ENCODE results near the gene SPRED1. TPM values are rescaled to one million over a fixed set of nuclear protein-coding genes. Genes with fewer than 3 reads are reported as not detected.

SPRED1 gene
- total and polyA plus RNA-seq, 2 experiments from 2014 or later: 11.4 to 44.0 TPM

GRCh38 chr15:38263251-38263650, 10.6 kb downstream of the SPRED1 start (continued):
- TF ChIP-seq ZNF462 (CRISPR knock-in tag; IDR thresholded peaks at IDR 0.05): no peak

- no peak overlapping the region for H3K27ac Mint-ChIP-seq
- Histone ChIP-seq H3K27me3 (ENCODE audit: insufficient read depth) (no peaks in the 10 kb centered on the region), H3K4me1 (ENCODE audit: insufficient read depth) (peaks cover 48% of the 10 kb centered on the region), H3K4me3 (no peak overlapping the region), H3K79me2 (replicated peaks; ENCODE audit: insufficient read depth) (peaks cover 100% of the 10 kb centered on the region), H2AFZ (no peak overlapping the region), H3K4me2 (no peak overlapping the region), H3K9me2 (ENCODE audit: insufficient read depth) (no peaks in the 10 kb centered on the region), H3K36me3 (ENCODE audit: insufficient read depth) (no peaks in the 10 kb centered on the region), H3K27ac (ENCODE audit: low read depth) (no peak overlapping the region), H3F3A (replicated peaks; ENCODE audit: low read depth) (no peaks in the 10 kb centered on the region), H4K20me1 (replicated peaks; ENCODE audit: insufficient read depth) (peaks cover 45% of the 10 kb centered on the region)
- no peak for ATAC-seq
- no peak for DNase-seq (ENCODE audit: low spot score)
- peaks cover 23% of the 10 kb centered on the region for H3K4me1 Mint-ChIP-seq
- no peaks in the 10 kb centered on the region for H3K9me3 Mint-ChIP-seq
- H3K36me3 Mint-ChIP-seq (ENCODE audit: low read depth): peaks cover 4% of the 10 kb centered on the region; the same call in 2 of the 3 replicates
- H3K27me3 Mint-ChIP-seq (ENCODE audit: insufficient read depth, low read depth, poor library complexity): no peaks in the 10 kb centered on the region
- H3K4me3 Mint-ChIP-seq: no peak overlapping the region
- TF ChIP-seq ETS1 (IDR thresholded peaks at IDR 0.05): no peak
- TF ChIP-seq JUNB (IDR thresholded peaks at IDR 0.05; ENCODE audit: unreplicated experiment): no peak
- TF ChIP-seq ZNF331 (CRISPR knock-in tag; IDR thresholded peaks at IDR 0.05; ENCODE audit: low read depth): no peak
- TF ChIP-seq EZH2phosphoT487 (IDR thresholded peaks at IDR 0.05; ENCODE audit: unreplicated experiment): no peak
- TF ChIP-seq REST (IDR thresholded peaks at IDR 0.05; ENCODE audit: unreplicated experiment): no peak
- TF ChIP-seq ZNF114 (CRISPR knock-in tag; IDR thresholded peaks at IDR 0.05): no peak
- no peak for TF ChIP-seq NANOG (IDR thresholded peaks at IDR 0.05; ENCODE audit: borderline replicate concordance)
Observed at GRCh38 chr15:38263996-38264395, 11.4 kb downstream of the SPRED1 start.

Data from GM23338 (cell line).